Measurements from ENCODE around the gene FRRS1L. TPM values are rescaled to one million over a fixed set of nuclear protein-coding genes. Genes with fewer than 3 reads are reported as not detected.

Gene FRRS1L
- total RNA-seq, 1 donor from 2014 or later: 7.2 TPM

DNA sequence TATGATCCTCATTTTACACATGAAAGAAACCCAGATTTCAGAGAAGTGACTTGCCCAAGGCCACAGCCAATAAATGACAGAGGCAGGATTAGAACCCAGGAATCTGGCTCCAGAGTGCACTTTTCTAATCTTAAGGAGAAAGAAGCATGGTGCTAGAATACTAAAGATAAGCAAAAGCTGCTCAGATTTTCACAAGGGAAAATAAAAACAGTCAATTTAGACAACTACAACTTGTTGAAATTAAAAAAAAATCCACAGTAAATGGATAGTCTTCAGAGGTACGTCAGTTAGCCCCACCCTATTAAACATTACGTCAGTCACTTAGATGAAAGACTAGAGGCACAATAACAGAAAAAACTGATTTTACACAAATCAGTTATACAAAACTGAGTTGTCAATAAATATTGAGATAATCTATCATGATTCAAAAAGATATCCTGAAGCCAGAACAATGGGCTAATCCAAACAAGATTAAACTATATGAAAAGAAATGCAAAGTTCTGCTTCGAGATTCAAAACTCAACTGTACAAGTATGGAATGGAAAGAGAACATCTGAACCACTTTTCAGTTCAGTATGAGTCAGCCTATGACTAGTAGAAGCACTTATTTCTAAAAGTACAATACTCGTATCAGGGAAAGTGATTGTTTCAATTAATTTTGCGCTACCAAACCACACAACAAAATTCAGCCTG, 56.6 kb downstream of the FRRS1L start:
- DNase-seq (ENCODE audit: extremely low spot score, unreplicated experiment): no peak
- peak overlapping the region; percentile 67 for H3K27ac Mint-ChIP-seq
- TF ChIP-seq, protein P1, sequence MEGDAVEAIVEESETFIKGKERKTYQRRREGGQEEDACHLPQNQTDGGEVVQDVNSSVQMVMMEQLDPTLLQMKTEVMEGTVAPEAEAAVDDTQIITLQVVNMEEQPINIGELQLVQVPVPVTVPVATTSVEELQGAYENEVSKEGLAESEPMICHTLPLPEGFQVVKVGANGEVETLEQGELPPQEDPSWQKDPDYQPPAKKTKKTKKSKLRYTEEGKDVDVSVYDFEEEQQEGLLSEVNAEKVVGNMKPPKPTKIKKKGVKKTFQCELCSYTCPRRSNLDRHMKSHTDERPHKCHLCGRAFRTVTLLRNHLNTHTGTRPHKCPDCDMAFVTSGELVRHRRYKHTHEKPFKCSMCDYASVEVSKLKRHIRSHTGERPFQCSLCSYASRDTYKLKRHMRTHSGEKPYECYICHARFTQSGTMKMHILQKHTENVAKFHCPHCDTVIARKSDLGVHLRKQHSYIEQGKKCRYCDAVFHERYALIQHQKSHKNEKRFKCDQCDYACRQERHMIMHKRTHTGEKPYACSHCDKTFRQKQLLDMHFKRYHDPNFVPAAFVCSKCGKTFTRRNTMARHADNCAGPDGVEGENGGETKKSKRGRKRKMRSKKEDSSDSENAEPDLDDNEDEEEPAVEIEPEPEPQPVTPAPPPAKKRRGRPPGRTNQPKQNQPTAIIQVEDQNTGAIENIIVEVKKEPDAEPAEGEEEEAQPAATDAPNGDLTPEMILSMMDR (conservative IDR thresholded peaks at IDR 0.05): no peak
- H3K36me3 Mint-ChIP-seq: peaks cover 3% of the 10 kb centered on the region
- H3K9me3 Mint-ChIP-seq: no peaks in the 10 kb centered on the region
- H3K4me1 Mint-ChIP-seq (ENCODE audit: unreplicated experiment): peaks cover 61% of the 10 kb centered on the region
- no peaks in the 10 kb centered on the region for H3K27me3 Mint-ChIP-seq
- peak overlapping the region; percentile 6 for H3K4me3 Mint-ChIP-seq

DNA sequence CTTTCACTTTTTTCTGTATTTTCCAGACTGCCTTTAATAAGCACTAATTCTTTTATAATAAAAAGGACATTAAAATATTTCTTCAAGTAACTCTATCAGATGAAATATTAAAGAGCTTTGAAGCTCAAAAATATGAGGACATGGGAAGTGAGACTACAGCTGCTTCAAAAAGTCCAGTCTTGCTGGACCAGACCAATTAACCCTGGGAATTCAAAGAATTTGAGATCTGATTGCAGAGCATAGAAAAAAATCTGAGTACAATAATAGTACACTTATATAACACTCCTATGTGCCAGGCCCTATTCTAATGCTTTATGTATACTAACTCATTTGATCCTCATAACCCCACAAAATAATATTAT, 57.1 kb downstream of the FRRS1L start:
- no peaks in the 10 kb centered on the region for H3K9me3 Mint-ChIP-seq
- H3K27ac Mint-ChIP-seq: peak overlapping the region; percentile 67
- DNase-seq (ENCODE audit: extremely low spot score, unreplicated experiment): no peak
- peaks cover 8% of the 10 kb centered on the region for H3K36me3 Mint-ChIP-seq
- no peak overlapping the region for H3K4me3 Mint-ChIP-seq
- peaks cover 59% of the 10 kb centered on the region for H3K4me1 Mint-ChIP-seq (ENCODE audit: unreplicated experiment)
- H3K27me3 Mint-ChIP-seq: no peaks in the 10 kb centered on the region
- TF ChIP-seq, protein P1 (conservative IDR thresholded peaks at IDR 0.05): no peak

- H3K4me1 Mint-ChIP-seq (ENCODE audit: unreplicated experiment): peaks cover 43% of the 10 kb centered on the region
- no peak overlapping the region for H3K4me3 Mint-ChIP-seq
- H3K9me3 Mint-ChIP-seq: no peaks in the 10 kb centered on the region
- DNase-seq (ENCODE audit: extremely low spot score, unreplicated experiment): no peak
- H3K27ac Mint-ChIP-seq: no peak overlapping the region
- TF ChIP-seq, protein P1 (conservative IDR thresholded peaks at IDR 0.05): no peak
- H3K36me3 Mint-ChIP-seq: peaks cover 19% of the 10 kb centered on the region
- no peaks in the 10 kb centered on the region for H3K27me3 Mint-ChIP-seq
These were observed 58.7 kb downstream of the FRRS1L start for GRCh38 chr9:109108318-109108717.

DNA sequence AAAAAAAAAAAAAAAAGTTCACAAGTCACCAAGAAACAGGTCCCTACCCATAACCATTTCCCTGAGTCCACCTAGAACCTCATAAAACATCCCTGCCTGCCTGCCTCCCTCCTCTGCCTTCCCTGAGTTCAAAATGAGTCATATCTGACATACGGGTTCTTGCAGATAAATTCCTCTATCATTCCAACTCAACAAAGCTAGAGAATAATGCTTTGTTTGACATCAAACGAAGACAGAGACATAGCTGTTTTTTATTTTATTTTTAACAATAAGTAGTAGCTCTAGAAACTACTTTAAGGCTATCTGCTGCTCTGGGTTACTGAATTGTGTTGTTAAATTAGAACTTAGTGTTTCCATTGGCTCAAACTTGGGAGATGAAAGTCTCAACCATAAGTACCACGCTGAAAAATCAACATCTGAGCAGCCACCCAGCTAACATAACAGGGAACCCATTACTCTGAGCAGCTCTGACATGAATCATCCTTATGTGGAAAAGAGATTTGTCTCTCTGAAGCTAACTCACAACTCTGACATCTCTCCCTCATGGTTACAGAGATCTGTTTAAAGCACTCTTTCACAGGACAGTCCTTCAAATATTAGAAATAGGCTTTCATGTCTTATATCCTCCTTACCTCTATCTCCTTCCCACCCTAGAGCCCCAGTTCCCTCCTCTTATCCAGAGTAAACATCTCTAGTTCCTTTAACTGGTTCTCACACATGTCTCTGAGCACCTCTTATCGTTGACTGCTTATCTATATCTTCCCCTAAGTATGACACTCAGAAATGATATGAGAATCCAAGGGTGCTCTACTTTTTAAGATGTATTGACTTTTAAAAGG, 59.4 kb downstream of the FRRS1L start:
- H3K27ac Mint-ChIP-seq: peak overlapping the region; percentile 53
- peaks cover 42% of the 10 kb centered on the region for H3K4me1 Mint-ChIP-seq (ENCODE audit: unreplicated experiment)
- H3K4me3 Mint-ChIP-seq: peak overlapping the region; percentile 8

DNA sequence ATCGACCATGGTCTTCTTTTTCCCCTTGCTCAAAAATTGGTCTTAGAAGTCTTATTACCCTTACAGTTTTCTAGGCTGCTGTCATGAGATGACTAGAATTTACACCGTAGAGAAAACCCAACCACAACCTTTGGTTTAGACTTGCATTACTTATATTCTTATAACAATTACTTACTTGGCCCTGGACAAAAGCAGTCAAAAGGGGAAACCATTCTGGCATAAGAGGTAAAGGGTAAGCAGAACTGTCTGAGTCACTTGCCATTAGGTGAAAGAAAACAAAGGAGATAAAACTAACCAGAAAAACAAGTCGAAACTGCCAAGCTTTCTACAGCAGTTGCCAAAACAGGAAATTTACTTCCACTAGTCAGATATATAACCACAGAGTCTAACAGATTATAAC, 65.2 kb downstream of the FRRS1L start:
- TF ChIP-seq, protein P1 (conservative IDR thresholded peaks at IDR 0.05): no peak
- H3K9me3 Mint-ChIP-seq: no peaks in the 10 kb centered on the region
- peaks cover 29% of the 10 kb centered on the region for H3K36me3 Mint-ChIP-seq
- peak overlapping the region; percentile 35 for H3K4me3 Mint-ChIP-seq
- peaks cover 31% of the 10 kb centered on the region for H3K4me1 Mint-ChIP-seq (ENCODE audit: unreplicated experiment)
- H3K27me3 Mint-ChIP-seq: no peaks in the 10 kb centered on the region
- H3K27ac Mint-ChIP-seq: peak overlapping the region; percentile 63
- no peak for DNase-seq (ENCODE audit: extremely low spot score, unreplicated experiment)

More for the DNA sequence above, 59.4 kb downstream of the FRRS1L start:
- Mint-ChIP-seq H3K9me3 (no peaks in the 10 kb centered on the region), H3K36me3 (peaks cover 26% of the 10 kb centered on the region), H3K27me3 (no peaks in the 10 kb centered on the region)
- TF ChIP-seq, protein P1 (conservative IDR thresholded peaks at IDR 0.05): no peak
- DNase-seq (ENCODE audit: extremely low spot score, unreplicated experiment): no peak
